GM12878 (cell line): Measurements from ENCODE around the gene DQX1. TPM values are rescaled to one million over a fixed set of nuclear protein-coding genes. Genes with fewer than 3 reads are reported as not detected.

Source experiments
- ATF7 ChIP-seq: fragments of 450-650 bp; IDR thresholded peaks from 2 replicates; pipeline ENCODE4 v1.6.1; 2016; ENCODE audit warnings: low read depth, mild to moderate bottlenecking
- CBX3 ChIP-seq: fragments of 200-600 bp; sonication (generic); IDR thresholded peaks from 2 replicates; pipeline ENCODE4 v1.6.1; 2016; ENCODE audit warnings: low read depth, borderline replicate concordance
- FOXK2 ChIP-seq: fragments of 450-650 bp; IDR thresholded peaks from 2 replicates; pipeline ENCODE4 v1.6.1; 2017; ENCODE audit warnings: mild to moderate bottlenecking, moderate library complexity
- HCFC1 ChIP-seq: fragments of 150-350 bp; IDR thresholded peaks from 2 replicates; pipeline ENCODE4 v1.6.1; 2014; ENCODE audit warnings: low read length
- JUNB ChIP-seq: IDR thresholded peaks from 2 replicates; pipeline ENCODE4 v1.6.1; 2016; ENCODE audit warnings: antibody characterized with exemption, mild to moderate bottlenecking
- MEF2A ChIP-seq: IDR thresholded peaks from 2 replicates; pipeline ENCODE4 v1.6.1; 2011; ENCODE audit warnings: low read depth, mild to moderate bottlenecking, low read length, moderate library complexity; ENCODE audit not compliant: insufficient read depth
- NR2C1 ChIP-seq: fragments of 450-650 bp; IDR thresholded peaks from 2 replicates; pipeline ENCODE4 v1.6.1; 2017; ENCODE audit warnings: antibody characterized with exemption, mild to moderate bottlenecking, moderate library complexity
- PAX8 ChIP-seq: fragments of 450-650 bp; IDR thresholded peaks from 2 replicates; pipeline ENCODE4 v1.6.1; 2017; ENCODE audit warnings: mild to moderate bottlenecking, moderate library complexity
- PML ChIP-seq: IDR thresholded peaks from 2 replicates; pipeline ENCODE4 v1.6.1; 2012; ENCODE audit warnings: low read length, inconsistent platforms
- POLR2AphosphoS5 ChIP-seq: IDR thresholded peaks from 2 replicates; pipeline ENCODE4 v1.6.1; 2011; ENCODE audit warnings: mild to moderate bottlenecking, low read length, inconsistent platforms
- RBBP5 ChIP-seq: fragments of 200-600 bp; sonication (generic); conservative IDR thresholded peaks from 2 replicates; pipeline ENCODE4 v1.6.1; 2016
- RUNX3 ChIP-seq: IDR thresholded peaks from 2 replicates; pipeline ENCODE4 v1.6.1; 2012; ENCODE audit warnings: low read length, inconsistent platforms
- SIN3A ChIP-seq: IDR thresholded peaks from 2 replicates; pipeline ENCODE4 v1.6.1; 2012; ENCODE audit warnings: low read depth, low read length, improper control_type of control experiment
- SMARCA5 ChIP-seq: fragments of 450-650 bp; IDR thresholded peaks from 2 replicates; pipeline ENCODE4 v1.6.1; 2017; ENCODE audit warnings: mild to moderate bottlenecking
- SMC3 ChIP-seq: IDR thresholded peaks from 2 replicates; pipeline ENCODE4 v1.6.1; 2011; ENCODE audit warnings: low read length, improper control_type of control experiment, borderline replicate concordance
- SPI1 ChIP-seq: IDR thresholded peaks from 2 replicates; pipeline ENCODE4 v1.6.1; 2011; ENCODE audit warnings: low read depth, mild to moderate bottlenecking, low read length, moderate library complexity, borderline replicate concordance; ENCODE audit not compliant: insufficient read depth
- TARDBP ChIP-seq: IDR thresholded peaks from 2 replicates; pipeline ENCODE4 v1.6.1; 2016; ENCODE audit warnings: borderline replicate concordance
- TBL1XR1 ChIP-seq: IDR thresholded peaks from 2 replicates; pipeline ENCODE4 v1.6.1; 2012; ENCODE audit warnings: low read depth, low read length, improper control_type of control experiment
- TCF3 ChIP-seq: IDR thresholded peaks from 2 replicates; pipeline ENCODE4 v1.6.1; 2012; ENCODE audit warnings: low read depth, mild to moderate bottlenecking, low read length, borderline replicate concordance; ENCODE audit not compliant: insufficient read depth
- polyA plus RNA-seq, 11 experiments: library from polyadenylated mRNA; depleted of rRNA in 4 of 11; unstranded in 6 of 11; stranded (reverse) in 5 of 11; fragments of >200 nt; fragmentation: Nextera tagmentation in 4 of 11; fragmentation: Illumina TruSeq in 1 of 11; extraction: Ambion mirVana in 4 of 11; extraction: Trizol in 1 of 11; gene quantifications; 1 replicate in 1 of 11; 2 replicates in 10 of 11; pipeline versions ENCODE4 v1.2.1 to v1.2.3, GENCODE V29; 2011 to 2016; ENCODE audit warnings: inconsistent platforms in 2 of 11, missing spikeins in 2 of 11, low read depth in 1 of 11
- total RNA-seq, 4 experiments: library from RNA; depleted of rRNA in 3 of 4; stranded (reverse); fragments of >200 nt in 3 of 4; fragmentation: Illumina TruSeq in 1 of 4; extraction: Trizol in 1 of 4; gene quantifications; 2 replicates each; pipeline versions ENCODE4 v1.2.1 to v1.2.3, GENCODE V29; 2013 to 2021
- TF ChIP-seq, protein P1 (sequence below): fragments of 150-350 bp; IDR thresholded peaks from 2 replicates; pipeline ENCODE4 v1.6.1; 2016; ENCODE audit warnings: low read depth, low read length
- TF ChIP-seq, protein P2 (sequence below): IDR thresholded peaks from 2 replicates; pipeline ENCODE4 v1.6.1; 2012; ENCODE audit warnings: low read depth, low read length, improper control_type of control experiment
- TF ChIP-seq, protein P3 (sequence below): fragments of 450-650 bp; IDR thresholded peaks from 2 replicates; pipeline ENCODE4 v1.6.1; 2017; ENCODE audit warnings: mild to moderate bottlenecking, moderate library complexity

DQX1 gene
- total and polyA plus RNA-seq, 10 of the 15 experiments (the other 5 are each of a cell fraction or from before 2014, with no cell fraction given), result 0.34 to 2.1 (median 0.86) TPM

DNA sequence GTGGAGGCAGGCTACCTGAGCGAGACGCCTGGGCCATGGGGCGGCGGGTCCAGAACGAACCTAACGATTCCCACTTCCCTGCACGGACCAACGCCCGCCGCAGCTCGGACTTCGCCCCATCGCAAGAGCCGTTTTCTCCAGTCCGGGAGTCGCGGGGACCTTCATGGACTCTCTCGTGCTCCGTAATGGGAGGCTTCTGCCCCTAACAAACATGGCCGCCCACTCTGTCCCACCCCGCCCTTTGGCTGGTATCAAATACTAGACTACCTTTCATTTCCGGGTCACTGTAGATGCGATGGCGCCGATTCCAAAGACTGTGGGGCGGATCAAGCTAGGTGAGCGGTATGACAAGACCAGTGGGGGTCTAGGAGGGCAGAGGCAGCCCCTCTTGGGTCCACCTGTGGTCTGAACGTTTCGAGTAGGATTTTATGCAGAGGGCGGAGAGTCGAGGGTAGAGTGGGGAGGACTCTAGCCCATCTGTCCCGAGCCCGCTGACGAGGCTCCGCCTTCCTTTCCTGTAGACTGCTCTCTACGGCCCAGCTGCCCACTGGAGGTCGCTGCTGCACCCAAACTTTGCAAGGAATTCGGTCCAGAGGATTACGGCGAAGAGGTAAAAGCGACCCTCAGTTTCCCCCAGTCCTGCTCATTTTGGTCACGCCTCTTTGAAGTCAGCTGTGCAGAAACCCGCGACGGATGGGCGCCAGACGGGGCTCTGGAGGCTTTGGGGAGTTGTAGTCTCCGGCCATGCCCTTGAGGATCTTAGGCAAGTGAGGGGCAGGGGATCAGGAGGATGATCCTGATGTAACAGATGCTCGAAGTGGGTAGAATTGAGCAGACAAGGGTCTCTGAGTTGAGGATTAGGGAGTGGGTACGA is 43.0 kb downstream of the DQX1 start, which contains the start of the genes CCDC142 and TTC31 (continued):
- TF ChIP-seq PML (no peak), HCFC1 (peak; percentile 86), TARDBP (peak; percentile 78; the same call in 1 of the 2 replicates), MEF2A (0 out of 2 replicates have a peak, but pooled peaks have one; percentile 41), JUNB (no peak), ATF7 (peak; percentile 63; the same call in 1 of the 2 replicates), SPI1 (0 out of 2 replicates have a peak, but pooled peaks have one; percentile 0), POLR2AphosphoS5 (peak; percentile 85), TBL1XR1 (no peak), RBBP5 (peak; percentile 68; the same call in 1 of the 2 replicates), FOXK2 (peak; percentile 53; the same call in 1 of the 2 replicates), TCF3 (0 out of 2 replicates have a peak, but pooled peaks have one; percentile 27), CBX3 (no peak), SMC3 (peak; percentile 89), RUNX3 (peak; percentile 35), SMARCA5 (peak; percentile 90; the same call in 1 of the 2 replicates), PAX8 (no peak), NR2C1 (peak; percentile 99), SIN3A (peak; percentile 85; the same call in 1 of the 2 replicates)
- TF ChIP-seq, protein P1, sequence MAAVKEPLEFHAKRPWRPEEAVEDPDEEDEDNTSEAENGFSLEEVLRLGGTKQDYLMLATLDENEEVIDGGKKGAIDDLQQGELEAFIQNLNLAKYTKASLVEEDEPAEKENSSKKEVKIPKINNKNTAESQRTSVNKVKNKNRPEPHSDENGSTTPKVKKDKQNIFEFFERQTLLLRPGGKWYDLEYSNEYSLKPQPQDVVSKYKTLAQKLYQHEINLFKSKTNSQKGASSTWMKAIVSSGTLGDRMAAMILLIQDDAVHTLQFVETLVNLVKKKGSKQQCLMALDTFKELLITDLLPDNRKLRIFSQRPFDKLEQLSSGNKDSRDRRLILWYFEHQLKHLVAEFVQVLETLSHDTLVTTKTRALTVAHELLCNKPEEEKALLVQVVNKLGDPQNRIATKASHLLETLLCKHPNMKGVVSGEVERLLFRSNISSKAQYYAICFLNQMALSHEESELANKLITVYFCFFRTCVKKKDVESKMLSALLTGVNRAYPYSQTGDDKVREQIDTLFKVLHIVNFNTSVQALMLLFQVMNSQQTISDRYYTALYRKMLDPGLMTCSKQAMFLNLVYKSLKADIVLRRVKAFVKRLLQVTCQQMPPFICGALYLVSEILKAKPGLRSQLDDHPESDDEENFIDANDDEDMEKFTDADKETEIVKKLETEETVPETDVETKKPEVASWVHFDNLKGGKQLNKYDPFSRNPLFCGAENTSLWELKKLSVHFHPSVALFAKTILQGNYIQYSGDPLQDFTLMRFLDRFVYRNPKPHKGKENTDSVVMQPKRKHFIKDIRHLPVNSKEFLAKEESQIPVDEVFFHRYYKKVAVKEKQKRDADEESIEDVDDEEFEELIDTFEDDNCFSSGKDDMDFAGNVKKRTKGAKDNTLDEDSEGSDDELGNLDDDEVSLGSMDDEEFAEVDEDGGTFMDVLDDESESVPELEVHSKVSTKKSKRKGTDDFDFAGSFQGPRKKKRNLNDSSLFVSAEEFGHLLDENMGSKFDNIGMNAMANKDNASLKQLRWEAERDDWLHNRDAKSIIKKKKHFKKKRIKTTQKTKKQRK, result 0 out of 2 replicates have a peak, but pooled peaks have one; percentile 10
- TF ChIP-seq, protein P2, sequence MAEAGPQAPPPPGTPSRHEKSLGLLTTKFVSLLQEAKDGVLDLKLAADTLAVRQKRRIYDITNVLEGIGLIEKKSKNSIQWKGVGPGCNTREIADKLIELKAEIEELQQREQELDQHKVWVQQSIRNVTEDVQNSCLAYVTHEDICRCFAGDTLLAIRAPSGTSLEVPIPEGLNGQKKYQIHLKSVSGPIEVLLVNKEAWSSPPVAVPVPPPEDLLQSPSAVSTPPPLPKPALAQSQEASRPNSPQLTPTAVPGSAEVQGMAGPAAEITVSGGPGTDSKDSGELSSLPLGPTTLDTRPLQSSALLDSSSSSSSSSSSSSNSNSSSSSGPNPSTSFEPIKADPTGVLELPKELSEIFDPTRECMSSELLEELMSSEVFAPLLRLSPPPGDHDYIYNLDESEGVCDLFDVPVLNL, result peak; percentile 74; the same call in 1 of the 2 replicates
- TF ChIP-seq, protein P3, sequence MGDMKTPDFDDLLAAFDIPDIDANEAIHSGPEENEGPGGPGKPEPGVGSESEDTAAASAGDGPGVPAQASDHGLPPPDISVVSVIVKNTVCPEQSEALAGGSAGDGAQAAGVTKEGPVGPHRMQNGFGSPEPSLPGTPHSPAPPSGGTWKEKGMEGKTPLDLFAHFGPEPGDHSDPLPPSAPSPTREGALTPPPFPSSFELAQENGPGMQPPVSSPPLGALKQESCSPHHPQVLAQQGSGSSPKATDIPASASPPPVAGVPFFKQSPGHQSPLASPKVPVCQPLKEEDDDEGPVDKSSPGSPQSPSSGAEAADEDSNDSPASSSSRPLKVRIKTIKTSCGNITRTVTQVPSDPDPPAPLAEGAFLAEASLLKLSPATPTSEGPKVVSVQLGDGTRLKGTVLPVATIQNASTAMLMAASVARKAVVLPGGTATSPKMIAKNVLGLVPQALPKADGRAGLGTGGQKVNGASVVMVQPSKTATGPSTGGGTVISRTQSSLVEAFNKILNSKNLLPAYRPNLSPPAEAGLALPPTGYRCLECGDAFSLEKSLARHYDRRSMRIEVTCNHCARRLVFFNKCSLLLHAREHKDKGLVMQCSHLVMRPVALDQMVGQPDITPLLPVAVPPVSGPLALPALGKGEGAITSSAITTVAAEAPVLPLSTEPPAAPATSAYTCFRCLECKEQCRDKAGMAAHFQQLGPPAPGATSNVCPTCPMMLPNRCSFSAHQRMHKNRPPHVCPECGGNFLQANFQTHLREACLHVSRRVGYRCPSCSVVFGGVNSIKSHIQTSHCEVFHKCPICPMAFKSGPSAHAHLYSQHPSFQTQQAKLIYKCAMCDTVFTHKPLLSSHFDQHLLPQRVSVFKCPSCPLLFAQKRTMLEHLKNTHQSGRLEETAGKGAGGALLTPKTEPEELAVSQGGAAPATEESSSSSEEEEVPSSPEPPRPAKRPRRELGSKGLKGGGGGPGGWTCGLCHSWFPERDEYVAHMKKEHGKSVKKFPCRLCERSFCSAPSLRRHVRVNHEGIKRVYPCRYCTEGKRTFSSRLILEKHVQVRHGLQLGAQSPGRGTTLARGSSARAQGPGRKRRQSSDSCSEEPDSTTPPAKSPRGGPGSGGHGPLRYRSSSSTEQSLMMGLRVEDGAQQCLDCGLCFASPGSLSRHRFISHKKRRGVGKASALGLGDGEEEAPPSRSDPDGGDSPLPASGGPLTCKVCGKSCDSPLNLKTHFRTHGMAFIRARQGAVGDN, result peak; percentile 36; the same call in 1 of the 2 replicates
